Measurements from ENCODE around the gene HOXB1. TPM values are rescaled to one million over a fixed set of nuclear protein-coding genes. Genes with fewer than 3 reads are reported as not detected.
A peak's percentile ranks its signal among the peaks of the same experiment; 100 is the strongest.

The HOXB1 gene
- total RNA-seq, 1 donor from 2014 or later = not detected

DNA sequence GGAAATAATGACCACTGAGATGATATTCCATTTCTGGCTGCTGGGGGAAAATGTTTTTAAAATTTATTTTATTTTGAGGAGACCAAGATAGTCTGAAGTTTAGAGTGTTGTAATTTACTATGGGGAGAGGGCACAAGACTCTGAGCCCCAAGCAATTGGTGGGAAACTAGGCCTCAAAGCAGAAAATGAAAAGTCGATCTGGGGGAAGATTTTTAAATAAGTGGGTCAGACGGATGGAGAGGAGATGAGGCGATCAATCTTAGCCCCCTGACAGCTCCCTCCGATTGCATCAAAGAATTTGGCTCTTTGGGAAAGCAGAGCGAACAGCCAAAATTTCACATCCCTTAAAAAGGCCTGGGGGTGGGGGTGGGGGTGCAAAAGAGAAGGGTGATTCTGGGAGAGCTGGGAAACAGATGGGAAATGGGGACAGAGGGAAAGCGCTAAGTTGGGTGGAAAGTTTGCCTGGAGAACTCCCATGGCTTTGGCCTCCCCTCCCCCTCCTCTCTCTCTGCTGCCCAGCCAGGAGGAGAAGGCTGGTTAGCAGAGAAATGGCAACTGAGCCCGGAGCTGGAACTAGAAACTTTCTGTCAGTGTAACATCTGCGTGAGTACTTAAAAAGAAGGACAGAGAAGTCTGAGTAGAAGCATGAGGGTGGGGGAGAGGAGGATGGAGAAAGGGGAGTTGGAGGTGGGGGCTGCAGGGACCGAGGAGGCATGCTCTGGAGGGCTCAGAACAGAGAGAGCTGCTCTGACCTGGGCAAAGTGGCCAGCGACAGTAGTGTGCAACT lies 15.5 kb upstream of the HOXB1 start:
- peak overlapping the region; percentile 83 for H3K27ac Mint-ChIP-seq
- peaks cover 2% of the 10 kb centered on the region for H3K27me3 Mint-ChIP-seq
- intact Hi-C loops (cut with micrococcal nuclease) = no loop called here
- H3K36me3 Mint-ChIP-seq (ENCODE audit: low read depth) = peaks cover 17% of the 10 kb centered on the region
- H3K4me3 Mint-ChIP-seq = peak overlapping the region; percentile 82
- H3K9me3 Mint-ChIP-seq = no peaks in the 10 kb centered on the region
- peak; percentile 66 for DNase-seq
- peaks cover 43% of the 10 kb centered on the region for H3K4me1 Mint-ChIP-seq

DNA sequence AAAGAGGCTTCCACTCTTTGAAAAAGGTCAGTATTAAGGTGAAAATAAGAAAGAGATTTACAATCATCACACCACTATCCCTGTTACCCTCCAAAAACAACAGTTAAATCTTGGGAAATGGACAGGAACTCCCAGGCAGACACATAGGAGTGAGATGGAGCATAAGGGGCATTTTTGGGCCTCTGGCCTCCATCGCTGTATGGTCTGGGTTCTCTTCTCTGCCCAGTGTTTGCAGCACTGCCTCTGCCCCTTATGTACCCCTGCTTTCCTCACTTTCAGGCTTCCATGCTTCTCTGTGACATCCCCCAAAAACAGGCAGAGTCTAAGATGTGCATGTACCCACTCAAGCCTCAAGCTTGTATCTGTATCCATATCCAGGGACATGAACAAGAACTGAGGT lies 14.7 kb upstream of the HOXB1 start:
- no peak for DNase-seq
- Mint-ChIP-seq H3K27me3 (peaks cover 2% of the 10 kb centered on the region), H3K4me1 (peaks cover 46% of the 10 kb centered on the region), H3K36me3 (ENCODE audit: low read depth) (peaks cover 20% of the 10 kb centered on the region), H3K4me3 (peak overlapping the region; percentile 95), H3K27ac (peak overlapping the region; percentile 97), H3K9me3 (no peaks in the 10 kb centered on the region)
- intact Hi-C loops (cut with micrococcal nuclease) = no loop called here

DNA sequence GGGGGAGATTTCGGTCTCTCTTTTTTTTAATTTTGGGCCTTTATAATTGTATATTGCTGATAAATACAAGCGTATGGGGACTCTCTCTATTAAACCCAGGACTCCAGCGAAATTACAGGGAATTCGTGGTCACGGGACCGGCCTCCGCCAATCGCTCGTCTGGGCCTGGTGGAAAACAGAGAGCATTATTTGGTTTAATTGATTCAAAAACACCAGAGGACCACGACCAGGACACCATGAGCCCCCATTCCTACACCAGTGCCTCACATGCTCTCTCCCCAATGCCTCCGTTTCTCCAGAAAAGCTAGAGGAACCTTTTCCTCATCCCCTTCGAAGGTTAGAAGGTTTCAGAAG lies 14.2 kb upstream of the HOXB1 start, which contains the start of gene HOXB2:
Gene HOXB2, minus strand, starts transcription at position 88 of the 354 bp plus-strand sequence. CDS start 198 bp downstream, outside the sequence.
- Mint-ChIP-seq H3K9me3 (no peaks in the 10 kb centered on the region), H3K27ac (peak within 1 kb of the TSS; percentile 97), H3K4me1 (peaks cover 51% of the 10 kb centered on the region), H3K36me3 (ENCODE audit: low read depth) (peaks cover 17% of the 10 kb centered on the region), H3K4me3 (peak within 1 kb of the TSS; percentile 95), H3K27me3 (peaks cover 2% of the 10 kb centered on the region)
- DNase-seq = no peak
- intact Hi-C loops (cut with micrococcal nuclease) = no loop called here

DNA sequence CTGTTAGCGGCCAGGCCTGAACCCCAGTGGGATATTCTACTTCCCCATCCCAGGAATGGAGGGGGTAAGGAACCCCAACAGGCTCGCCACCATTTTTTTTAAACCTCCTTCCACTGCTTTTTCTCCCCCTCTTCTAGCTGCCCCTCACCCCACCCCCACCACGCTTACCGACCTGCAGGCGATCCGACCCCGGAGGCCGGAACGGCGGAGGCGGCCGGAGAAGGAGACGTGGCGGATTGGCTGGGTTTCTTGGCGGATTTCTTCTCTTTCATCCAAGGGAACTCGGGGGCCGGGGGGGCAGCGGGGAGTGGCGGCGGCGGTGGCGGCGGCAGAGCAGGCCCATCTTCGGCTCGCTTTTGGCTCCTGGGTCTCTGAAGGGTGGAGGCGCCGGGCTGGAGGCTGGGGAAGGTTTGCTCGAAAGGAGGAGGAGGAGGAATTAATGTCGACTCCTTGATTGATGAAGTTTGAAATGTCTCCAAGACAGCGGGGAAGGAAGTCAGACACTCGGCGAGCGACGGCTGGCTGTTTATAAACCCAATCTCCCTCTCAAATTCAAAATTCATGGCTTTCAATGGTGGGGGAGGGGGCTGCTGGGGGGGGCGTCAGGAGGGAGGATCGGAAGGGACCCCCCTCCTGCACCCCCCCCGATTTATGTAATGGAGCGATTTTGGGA lies 13.7 kb upstream of the HOXB1 start:
- H3K9me3 Mint-ChIP-seq = no peaks in the 10 kb centered on the region
- H3K4me3 Mint-ChIP-seq = peak overlapping the region; percentile 95
- peaks cover 53% of the 10 kb centered on the region for H3K4me1 Mint-ChIP-seq
- DNase-seq = peak; percentile 85
- H3K36me3 Mint-ChIP-seq (ENCODE audit: low read depth) = peaks cover 15% of the 10 kb centered on the region
- intact Hi-C loops (cut with micrococcal nuclease) = loop anchor here (5.0 kb wide), 2 partner anchors 117 to 132 kb away; no protein-coding TSS in a partner anchor
- H3K27ac Mint-ChIP-seq = peak overlapping the region; percentile 97
- peaks cover 2% of the 10 kb centered on the region for H3K27me3 Mint-ChIP-seq

DNA sequence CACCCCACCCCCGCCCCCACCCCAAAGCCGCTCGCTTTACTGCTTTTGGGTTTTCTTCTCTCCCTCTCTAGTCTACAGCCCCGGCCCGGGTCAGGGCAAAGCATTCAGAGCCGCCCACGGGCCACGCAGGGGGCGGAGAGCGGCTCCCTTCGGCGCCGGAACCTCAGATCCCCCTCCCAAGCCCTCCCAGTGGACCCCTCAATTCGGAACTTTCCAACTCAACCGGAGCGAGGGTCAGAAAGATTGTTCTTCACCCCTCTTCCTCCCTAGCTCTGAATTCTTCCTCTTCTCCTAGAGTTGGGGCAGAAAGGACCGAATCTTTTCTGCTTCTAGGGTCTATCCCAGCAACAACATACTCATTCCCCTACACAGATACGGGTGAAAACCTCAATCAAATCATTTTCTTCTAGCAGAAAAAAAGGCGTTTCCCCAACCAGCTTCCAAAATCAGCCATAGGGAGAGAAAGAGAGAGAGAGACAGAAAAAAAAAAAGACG lies 13.1 kb upstream of the HOXB1 start:
- H3K4me1 Mint-ChIP-seq = peaks cover 51% of the 10 kb centered on the region
- H3K9me3 Mint-ChIP-seq = no peaks in the 10 kb centered on the region
- peak overlapping the region; percentile 97 for H3K27ac Mint-ChIP-seq
- peak overlapping the region; percentile 95 for H3K4me3 Mint-ChIP-seq
- intact Hi-C loops (cut with micrococcal nuclease) = loop anchor here (2.0 to 5.0 kb wide), 5 partner anchors 33 to 132 kb away; partner anchors contain the start of gene HOXB4
- H3K36me3 Mint-ChIP-seq (ENCODE audit: low read depth) = peaks cover 13% of the 10 kb centered on the region
- DNase-seq = peak; percentile 84
- H3K27me3 Mint-ChIP-seq = peaks cover 2% of the 10 kb centered on the region

DNA sequence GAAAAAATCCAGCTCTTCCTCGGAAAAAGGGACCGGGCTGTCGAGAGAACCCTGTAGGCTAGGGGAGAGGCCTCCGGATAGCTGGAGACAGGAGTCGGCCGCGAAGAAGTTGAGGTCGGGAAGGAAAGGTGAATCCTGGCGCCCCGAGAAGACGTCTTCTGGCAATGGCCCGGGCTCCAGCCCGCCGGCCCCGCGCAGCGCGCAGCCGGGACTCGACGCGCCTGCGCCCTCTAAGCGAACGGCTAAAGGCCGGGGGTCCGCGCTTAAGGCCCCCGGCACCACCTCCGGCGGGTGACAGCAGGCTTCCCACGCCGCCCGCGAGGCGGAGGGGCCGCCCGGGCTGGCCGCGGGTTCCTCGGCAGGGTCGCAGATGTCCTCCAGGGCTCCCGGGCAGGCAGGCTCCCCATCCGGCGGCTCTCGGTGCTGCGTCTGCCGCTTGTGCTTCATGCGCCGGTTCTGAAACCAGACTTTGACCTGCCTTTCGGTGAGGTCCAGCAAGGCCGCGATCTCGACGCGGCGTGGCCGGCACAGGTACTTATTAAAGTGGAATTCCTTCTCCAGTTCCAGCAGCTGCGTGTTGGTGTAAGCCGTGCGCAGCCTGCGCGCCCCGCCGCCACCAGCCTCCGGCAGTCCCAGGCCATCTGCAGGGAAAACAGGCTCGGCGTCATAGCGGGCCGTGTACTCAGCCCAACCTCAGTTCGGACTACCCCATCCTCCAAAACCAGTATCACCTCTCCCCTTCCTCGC lies 12.5 kb upstream of the HOXB1 start:
- Mint-ChIP-seq H3K27me3 (peaks cover 2% of the 10 kb centered on the region), H3K4me1 (peaks cover 47% of the 10 kb centered on the region), H3K9me3 (no peaks in the 10 kb centered on the region), H3K36me3 (ENCODE audit: low read depth) (peaks cover 13% of the 10 kb centered on the region), H3K27ac (peak overlapping the region; percentile 97), H3K4me3 (peak overlapping the region; percentile 95)
- intact Hi-C loops (cut with micrococcal nuclease) = loop anchor here (2.0 to 5.0 kb wide), 5 partner anchors 32 to 131 kb away; partner anchors contain the start of gene HOXB4
- peak; percentile 91 for DNase-seq

DNA sequence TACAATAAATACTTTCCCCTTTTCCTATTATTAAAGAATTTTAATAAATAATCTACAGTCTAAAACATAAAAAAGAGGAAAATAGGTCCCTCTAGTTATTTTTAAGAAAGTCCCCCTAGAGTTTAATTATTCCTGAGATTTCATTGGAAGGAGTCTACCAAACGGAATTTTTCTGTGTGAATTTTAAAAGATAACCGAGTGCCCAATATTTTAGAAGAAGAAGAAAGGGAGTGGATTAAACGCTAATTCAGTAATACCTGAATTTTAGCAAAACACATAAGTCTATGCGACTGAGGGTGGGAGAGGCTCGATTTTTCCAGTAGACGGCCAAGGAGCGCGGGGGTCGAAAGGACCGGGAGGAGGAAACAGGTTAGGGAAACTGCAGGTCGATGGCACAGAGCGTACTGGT lies 11.9 kb upstream of the HOXB1 start:
- peaks cover 2% of the 10 kb centered on the region for H3K27me3 Mint-ChIP-seq
- intact Hi-C loops (cut with micrococcal nuclease) = loop anchor here (2.0 to 5.0 kb wide), 5 partner anchors 32 to 130 kb away; partner anchors contain the start of gene HOXB4
- no peak for DNase-seq
- H3K27ac Mint-ChIP-seq = peak overlapping the region; percentile 97
- peaks cover 13% of the 10 kb centered on the region for H3K36me3 Mint-ChIP-seq (ENCODE audit: low read depth)
- H3K4me3 Mint-ChIP-seq = peak overlapping the region; percentile 95
- peaks cover 41% of the 10 kb centered on the region for H3K4me1 Mint-ChIP-seq
- H3K9me3 Mint-ChIP-seq = no peaks in the 10 kb centered on the region

DNA sequence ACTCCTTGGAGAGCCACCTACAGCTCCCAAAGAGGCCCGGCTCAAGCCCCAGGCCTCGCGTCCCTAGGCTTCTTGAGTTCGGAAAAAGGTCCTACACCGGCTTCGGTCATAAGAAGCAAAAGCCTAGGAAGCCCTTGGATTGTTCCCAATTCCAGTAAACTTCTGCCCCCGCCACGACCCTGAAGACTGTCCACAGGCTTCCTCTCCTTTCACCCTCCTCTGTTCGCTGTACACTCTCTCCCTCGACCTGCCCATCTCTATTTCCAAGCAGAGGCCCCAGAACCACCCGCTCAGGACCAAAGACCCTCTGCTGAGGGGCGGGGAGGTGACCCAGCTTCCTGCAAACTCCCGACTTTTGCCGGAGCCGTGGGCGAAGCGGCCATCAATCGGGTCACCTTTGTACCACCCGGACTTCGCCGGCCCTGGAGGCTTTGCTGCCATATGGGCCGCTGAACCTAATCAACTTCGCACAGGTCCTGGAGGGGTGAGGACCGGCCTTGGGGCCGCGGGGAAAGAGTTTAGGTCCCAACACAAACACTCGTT lies 11.4 kb upstream of the HOXB1 start:
- Mint-ChIP-seq H3K4me1 (peaks cover 36% of the 10 kb centered on the region), H3K27ac (peak overlapping the region; percentile 97), H3K4me3 (peak overlapping the region; percentile 95), H3K27me3 (peaks cover 2% of the 10 kb centered on the region), H3K36me3 (ENCODE audit: low read depth) (peaks cover 13% of the 10 kb centered on the region), H3K9me3 (no peaks in the 10 kb centered on the region)
- intact Hi-C loops (cut with micrococcal nuclease) = loop anchor here (2.0 to 5.0 kb wide), 5 partner anchors 31 to 130 kb away; partner anchors contain the start of gene HOXB4
- DNase-seq = peak; percentile 81

DNA sequence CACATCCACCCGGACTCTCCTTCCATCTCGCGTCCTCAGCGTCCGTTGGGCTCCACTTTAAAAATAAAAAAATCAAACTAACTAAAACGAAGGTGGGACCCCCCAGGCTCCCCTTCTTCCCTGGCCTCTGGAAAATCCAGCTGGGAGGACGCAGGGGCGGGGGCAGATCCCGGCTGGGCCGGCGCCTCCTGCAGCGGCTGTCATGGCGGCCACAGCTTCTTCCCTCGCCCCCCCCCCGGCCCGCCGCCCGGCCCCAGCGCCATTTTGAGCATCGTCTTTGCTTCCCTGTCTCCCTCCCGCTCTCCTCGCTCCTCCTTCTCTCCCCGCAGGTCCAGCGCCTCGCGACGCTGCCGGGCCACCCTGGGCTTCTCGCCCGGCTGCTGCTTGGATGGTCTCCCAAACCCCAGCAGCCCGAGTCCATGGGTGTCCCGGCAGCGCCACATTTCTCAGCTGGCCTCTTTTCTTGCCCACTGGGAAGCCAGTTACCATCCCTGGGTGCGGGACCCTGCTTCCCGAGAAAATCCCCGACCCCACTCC lies 10.8 kb upstream of the HOXB1 start:
- peaks cover 2% of the 10 kb centered on the region for H3K27me3 Mint-ChIP-seq

DNA sequence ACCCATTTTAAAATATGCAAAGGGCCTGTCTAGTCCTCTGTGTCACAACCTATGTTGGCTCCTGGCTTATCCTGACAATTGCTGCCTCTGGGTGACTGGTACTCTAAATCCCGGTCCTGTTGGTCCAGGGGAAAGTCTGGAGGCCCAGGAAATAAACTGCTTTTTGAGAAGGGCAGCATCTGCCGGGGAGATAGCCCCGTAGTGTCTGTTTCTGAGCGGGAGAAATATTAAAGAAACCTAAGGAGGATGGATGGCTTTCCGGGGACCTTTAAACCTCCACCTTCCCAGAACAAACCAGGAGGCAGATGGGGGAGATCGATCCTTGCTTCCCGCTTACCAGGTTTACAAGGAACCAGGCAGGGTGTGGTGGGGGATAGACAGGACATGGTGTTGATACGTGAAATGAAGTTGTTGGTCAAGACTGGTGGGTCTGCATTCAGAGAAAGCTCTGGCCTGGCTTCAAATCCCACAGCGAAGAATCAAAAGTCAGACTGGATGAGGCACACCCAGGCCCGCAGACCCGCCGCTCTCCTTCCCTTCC lies 10.3 kb upstream of the HOXB1 start:
- Mint-ChIP-seq H3K9me3 (no peaks in the 10 kb centered on the region), H3K27ac (peak overlapping the region; percentile 97), H3K27me3 (peaks cover 2% of the 10 kb centered on the region), H3K4me3 (peak overlapping the region; percentile 95), H3K36me3 (ENCODE audit: low read depth) (peaks cover 13% of the 10 kb centered on the region), H3K4me1 (peaks cover 28% of the 10 kb centered on the region)
- no peak for DNase-seq
- intact Hi-C loops (cut with micrococcal nuclease) = loop anchor here (1.0 to 5.0 kb wide), 3 partner anchors 8 to 129 kb away; no protein-coding TSS in a partner anchor

More for the DNA sequence above, 10.8 kb upstream of the HOXB1 start:
- Mint-ChIP-seq H3K36me3 (ENCODE audit: low read depth) (peaks cover 13% of the 10 kb centered on the region), H3K9me3 (no peaks in the 10 kb centered on the region), H3K4me3 (peak overlapping the region; percentile 95), H3K4me1 (peaks cover 33% of the 10 kb centered on the region), H3K27ac (peak overlapping the region; percentile 97)
- intact Hi-C loops (cut with micrococcal nuclease) = loop anchor here (1.0 to 5.0 kb wide), 6 partner anchors 8 to 129 kb away; partner anchors contain the start of gene HOXB4
- peak; percentile 82 for DNase-seq

DNA sequence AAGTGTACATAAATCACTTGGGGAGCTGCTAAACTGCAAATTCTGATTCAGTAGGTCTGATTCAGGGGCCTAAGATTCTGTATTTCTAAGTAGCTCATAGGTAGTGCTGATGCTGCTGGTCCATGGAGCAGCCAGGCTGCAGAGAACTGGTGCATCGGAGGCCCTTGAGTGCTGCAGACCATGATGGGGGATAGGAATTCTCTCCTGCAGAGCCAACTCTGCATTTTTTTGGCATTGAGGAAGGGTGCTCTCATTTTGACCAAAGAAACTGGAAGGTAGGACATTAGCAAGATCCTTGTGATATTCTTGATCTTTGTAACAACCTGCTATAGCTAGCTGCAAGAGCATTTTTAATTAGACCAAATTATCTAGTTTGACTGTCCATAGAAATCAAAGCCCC lies 9.4 kb upstream of the HOXB1 start:
- H3K4me3 Mint-ChIP-seq = peak overlapping the region; percentile 39
- H3K27ac Mint-ChIP-seq = peak overlapping the region; percentile 51
- peaks cover 19% of the 10 kb centered on the region for H3K4me1 Mint-ChIP-seq
- peaks cover 13% of the 10 kb centered on the region for H3K36me3 Mint-ChIP-seq (ENCODE audit: low read depth)
- no peaks in the 10 kb centered on the region for H3K9me3 Mint-ChIP-seq
- H3K27me3 Mint-ChIP-seq = peaks cover 2% of the 10 kb centered on the region
- intact Hi-C loops (cut with micrococcal nuclease) = loop anchor here (5.0 kb wide), 2 partner anchors 113 to 128 kb away; no protein-coding TSS in a partner anchor
- DNase-seq = no peak

DNA sequence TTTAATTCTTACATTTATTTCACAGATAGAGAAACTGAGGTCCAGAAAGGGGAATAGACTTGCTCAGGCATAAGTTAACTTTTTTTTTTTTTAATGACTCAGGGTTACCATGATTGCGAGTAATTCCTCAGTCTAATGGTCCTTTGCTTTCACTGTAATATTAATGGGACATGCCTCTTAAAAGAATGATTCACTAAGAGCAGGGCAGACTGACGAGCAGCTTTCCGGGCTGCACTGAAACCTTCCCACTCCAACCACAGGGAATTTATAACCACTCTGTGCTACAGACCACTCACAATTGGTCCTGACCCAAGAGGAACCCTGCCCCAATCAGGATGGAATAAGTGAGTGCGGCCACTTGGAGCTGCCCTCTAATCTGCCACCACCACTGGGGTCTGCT lies 8.4 kb upstream of the HOXB1 start:
- H3K27me3 Mint-ChIP-seq = peaks cover 2% of the 10 kb centered on the region
- DNase-seq = no peak
- H3K4me3 Mint-ChIP-seq = no peak overlapping the region
- peaks cover 17% of the 10 kb centered on the region for H3K4me1 Mint-ChIP-seq
- intact Hi-C loops (cut with micrococcal nuclease) = no loop called here
- no peaks in the 10 kb centered on the region for H3K9me3 Mint-ChIP-seq
- peaks cover 13% of the 10 kb centered on the region for H3K36me3 Mint-ChIP-seq (ENCODE audit: low read depth)
- H3K27ac Mint-ChIP-seq = no peak overlapping the region
